H1 (cell line): ENCODE measurements around the gene LOXL4. TPM values are rescaled to one million over a fixed set of nuclear protein-coding genes. Genes with fewer than 3 reads are reported as not detected.

Experiments
- CTCF ChIA-PET: fragments of 300-600 bp; sonication (Branson Sonifier 250); formaldehyde crosslinking; loops from one replicate; lab custom pipeline; 2021; ENCODE audit not compliant: partially characterized antibody; lab: Charles Lee
- POLR2A ChIA-PET: fragments of 300-600 bp; sonication (Branson Sonifier 250); formaldehyde crosslinking; loops from one replicate; lab custom pipeline; 2021; ENCODE audit warnings: inconsistent platforms; ENCODE audit not compliant: partially characterized antibody; lab: Charles Lee
- DNase-seq, 2 experiments: peaks; one replicate each; pipeline versions ENCODE4 v3.0.0 to v3.0.0-alpha.2; 2010 to 2022; ENCODE audit warnings: low spot score in 2 of 2, low read depth in 1 of 2, mixed read lengths in 1 of 2
- FAIRE-seq: peaks from 2 replicates; lab custom pipeline; 2011; peaks lifted over from hg19 to GRCh38; lab: Jason Lieb, UNC
- H2AFZ ChIP-seq: 2 replicates; pipeline ENCODE4 v1.8.1; 2012; ENCODE audit warnings: low read length, inconsistent platforms
- H2AK5ac ChIP-seq: 2 replicates; pipeline ENCODE4 v1.6.1; 2013; ENCODE audit warnings: low read depth, low read length
- H2BK120ac ChIP-seq: replicated peaks from 2 replicates; pipeline ENCODE3; 2013; ENCODE audit warnings: low read depth, low read length, inconsistent platforms
- H2BK12ac ChIP-seq: 2 replicates; pipeline ENCODE4 v1.6.1; 2013; ENCODE audit warnings: low read depth, low read length
- H2BK15ac ChIP-seq: 2 replicates; pipeline ENCODE4 v1.6.1; 2013; ENCODE audit warnings: low read length
- H2BK20ac ChIP-seq: 2 replicates; pipeline ENCODE4 v1.6.1; 2013; ENCODE audit warnings: low read length
- H2BK5ac ChIP-seq: 2 replicates; pipeline ENCODE4 v1.6.1; 2013; ENCODE audit warnings: low read depth, low read length
- H3K14ac ChIP-seq: 2 replicates; pipeline ENCODE4 v1.6.1; 2013; ENCODE audit warnings: inconsistent platforms; ENCODE audit not compliant: insufficient read length
- H3K18ac ChIP-seq: 2 replicates; pipeline ENCODE4 v1.6.1; 2013; ENCODE audit warnings: low read length; ENCODE audit errors: extremely low read depth
- H3K23ac ChIP-seq: 2 replicates; pipeline ENCODE4 v1.6.1; 2013; ENCODE audit warnings: inconsistent platforms; ENCODE audit not compliant: insufficient read length
- H3K23me2 ChIP-seq: 2 replicates; pipeline ENCODE4 v1.6.1; 2013; ENCODE audit warnings: low read depth, low read length
- H3K27ac ChIP-seq: 2 replicates; pipeline ENCODE4 v1.6.1; 2011; ENCODE audit warnings: low read depth, low read length, inconsistent platforms
- H3K27me3 ChIP-seq, 4 experiments: replicated peaks in 1 of 4; 1 replicate in 1 of 4; 2 replicates in 3 of 4; pipeline versions ENCODE4 v1.6.1 to v1.8.1; 2011 to 2013; ENCODE audit warnings: low read length in 3 of 4, mild to moderate bottlenecking in 3 of 4, inconsistent platforms in 2 of 4, mixed read lengths in 2 of 4, moderate library complexity in 1 of 4; ENCODE audit not compliant: control insufficient read depth in 3 of 4, insufficient read depth in 3 of 4; ENCODE audit errors: extremely low read depth in 1 of 4
- H3K36me3 ChIP-seq, 4 experiments: 2 replicates each; pipeline versions ENCODE4 v1.6.1 to v1.8.1; 2011 to 2013; ENCODE audit warnings: mild to moderate bottlenecking in 4 of 4, low read length in 3 of 4, moderate library complexity in 2 of 4, control low read depth in 1 of 4, inconsistent platforms in 1 of 4; ENCODE audit not compliant: insufficient read depth in 4 of 4, control insufficient read depth in 2 of 4
- H3K4ac ChIP-seq: replicated peaks from 2 replicates; pipeline ENCODE3; 2013; ENCODE audit warnings: low read length, low read depth, mixed read lengths, inconsistent platforms; ENCODE audit not compliant: insufficient read length
- H3K4me1 ChIP-seq, 4 experiments: replicated peaks in 1 of 4; 1 replicate in 1 of 4; 2 replicates in 3 of 4; pipeline versions ENCODE4 v1.6.1 to v1.8.1; 2011 to 2013; ENCODE audit warnings: low read length in 3 of 4, inconsistent platforms in 2 of 4, mixed read lengths in 1 of 4; ENCODE audit not compliant: insufficient read depth in 4 of 4, control insufficient read depth in 3 of 4
- H3K4me2 ChIP-seq, 2 experiments: 2 replicates each; pipeline versions ENCODE4 v1.6.1 to v1.8.1; 2011 to 2013; ENCODE audit warnings: low read depth in 2 of 2, low read length in 2 of 2, control low read depth in 1 of 2, inconsistent platforms in 1 of 2, mild to moderate bottlenecking in 1 of 2; ENCODE audit not compliant: insufficient read depth in 1 of 2
- H3K4me3 ChIP-seq, 4 experiments: fragments of 200-600, 300-600 bp in 1 of 4; sonication (generic), shearing (Covaris generic), sonication (Bioruptor Twin) in 1 of 4; 2 replicates each; pipeline versions ENCODE4 v1.5.1 to v1.8.1; 2011 to 2016; ENCODE audit warnings: low read length in 4 of 4, low read depth in 3 of 4, control low read depth in 2 of 4, inconsistent platforms in 2 of 4, mild to moderate bottlenecking in 2 of 4, mixed read lengths in 1 of 4, moderate library complexity in 1 of 4; ENCODE audit not compliant: insufficient read depth in 2 of 4; ENCODE audit errors: extremely low read depth in 1 of 4
- H3K56ac ChIP-seq: replicated peaks from 2 replicates; pipeline ENCODE3; 2013; ENCODE audit warnings: low read depth, mild to moderate bottlenecking, mixed read lengths, low read length, inconsistent platforms; ENCODE audit not compliant: insufficient read length
- H3K79me1 ChIP-seq: 2 replicates; pipeline ENCODE4 v1.6.1; 2013; ENCODE audit warnings: low read depth, low read length, control low read depth
- H3K79me2 ChIP-seq, 2 experiments: 2 replicates each; pipeline versions ENCODE4 v1.6.1 to v1.8.1; 2012 to 2013; ENCODE audit warnings: low read length in 2 of 2, mild to moderate bottlenecking in 2 of 2, inconsistent platforms in 1 of 2; ENCODE audit not compliant: insufficient read depth in 2 of 2, control insufficient read depth in 1 of 2
- H3K9ac ChIP-seq, 4 experiments: replicated peaks in 1 of 4; 1 replicate in 1 of 4; 2 replicates in 3 of 4; pipeline versions ENCODE4 v1.6.1 to v1.8.1; 2011 to 2013; ENCODE audit warnings: low read depth in 3 of 4, low read length in 3 of 4, control low read depth in 2 of 4, mild to moderate bottlenecking in 2 of 4, moderate library complexity in 2 of 4, inconsistent platforms in 1 of 4; ENCODE audit errors: extremely low read depth in 1 of 4
- H3K9me3 ChIP-seq, 2 experiments: 2 replicates each; pipeline versions ENCODE4 v1.6.1 to v1.8.1; 2012 to 2013; ENCODE audit warnings: mild to moderate bottlenecking in 2 of 2, moderate library complexity in 2 of 2, control low read depth in 1 of 2, inconsistent platforms in 1 of 2, low read depth in 1 of 2, low read length in 1 of 2, mixed read lengths in 1 of 2; ENCODE audit not compliant: insufficient read depth in 2 of 2
- H4K20me1 ChIP-seq, 2 experiments: replicated peaks in 1 of 2; 2 replicates each; pipeline versions ENCODE3 to v1.8.1; 2011 to 2013; ENCODE audit warnings: inconsistent platforms in 2 of 2, low read length in 2 of 2, mild to moderate bottlenecking in 1 of 2; ENCODE audit not compliant: insufficient read depth in 2 of 2, control insufficient read depth in 1 of 2
- H4K5ac ChIP-seq: 2 replicates; pipeline ENCODE4 v1.6.1; 2013; ENCODE audit warnings: low read length, low read depth, mixed read lengths, inconsistent platforms; ENCODE audit not compliant: insufficient read length
- H4K8ac ChIP-seq: 2 replicates; pipeline ENCODE4 v1.8.0; 2013; ENCODE audit warnings: mild to moderate bottlenecking, moderate library complexity, low read length, inconsistent platforms; ENCODE audit not compliant: insufficient read depth; ENCODE audit errors: extremely low read depth
- H4K91ac ChIP-seq: replicated peaks from 2 replicates; pipeline ENCODE3; 2013; ENCODE audit warnings: low read length, mixed read lengths, inconsistent platforms; ENCODE audit not compliant: insufficient read length
- CREB1 ChIP-seq: IDR thresholded peaks from 2 replicates; pipeline ENCODE4 v1.6.1; 2012; ENCODE audit warnings: inconsistent platforms
- E2F6 ChIP-seq: IDR thresholded peaks from 2 replicates; pipeline ENCODE4 v1.6.1; 2012; ENCODE audit warnings: inconsistent platforms
- GTF2F1 ChIP-seq: IDR thresholded peaks from 2 replicates; pipeline ENCODE4 v1.6.1; 2012; ENCODE audit warnings: low read depth, low read length, improper control_type of control experiment, borderline replicate concordance
- KDM4A ChIP-seq: IDR thresholded peaks from one replicate; pipeline ENCODE4 v1.7.1; 2012; ENCODE audit warnings: low read depth, mild to moderate bottlenecking, moderate library complexity, low read length, inconsistent platforms; ENCODE audit not compliant: severe bottlenecking
- RAD21 ChIP-seq, 2 experiments: IDR thresholded peaks in 1 of 2; conservative IDR thresholded peaks in 1 of 2; 2 replicates each; pipeline ENCODE4 v1.6.1; 2011; ENCODE audit warnings: low read depth in 2 of 2, low read length in 2 of 2, improper control_type of control experiment in 1 of 2, inconsistent platforms in 1 of 2, mild to moderate bottlenecking in 1 of 2, moderate library complexity in 1 of 2
- SIRT6 ChIP-seq: IDR thresholded peaks from one replicate; pipeline ENCODE4 v1.7.1; 2012; ENCODE audit warnings: low read length, inconsistent platforms
- USF2 ChIP-seq: IDR thresholded peaks from 2 replicates; pipeline ENCODE4 v1.6.1; 2011; ENCODE audit warnings: low read length, improper control_type of control experiment
- WGBS, 2 experiments: shearing (Covaris generic) in 1 of 2; methylation state at CpG; one replicate each; pipeline versions ENCODE4 v1.1.6 to v1.1.7; 2013 to 2015; ENCODE audit warnings: low lambda C conversion rate in 2 of 2, mixed read lengths in 2 of 2, inconsistent platforms in 1 of 2, low coverage in 1 of 2, missing lambda C conversion rate in 1 of 2; ENCODE audit not compliant: insufficient replicate concordance in 2 of 2, insufficient coverage in 1 of 2, insufficient read length in 1 of 2; ENCODE audit errors: extremely low coverage in 1 of 2, missing lambda C conversion rate in 1 of 2; 5-methylcytosine and 5-hydroxymethylcytosine counted together
- polyA plus RNA-seq, 7 experiments: library from polyadenylated mRNA; depleted of rRNA in 3 of 7; stranded (reverse) in 5 of 7; unstranded in 2 of 7; fragments of >200 nt in 5 of 7; fragments of 200-250 nt in 2 of 7; gene quantifications; 1 replicate in 5 of 7; 2 replicates in 1 of 7; 4 replicates in 1 of 7; pipeline versions ENCODE4 v1.2.1 to v1.2.3, GENCODE V29; 2011 to 2013; ENCODE audit warnings: missing spikeins in 2 of 7, mixed read lengths in 2 of 7
- total RNA-seq: library from RNA; stranded (reverse); fragmentation: NEBNext Ultra II Directional; extraction: Animal tissue kit (Norgen Biotek cat#: 25700); gene quantifications from 2 replicates; pipeline ENCODE4 v1.2.1, GENCODE V29; 2021

The LOXL4 gene
- total and polyA plus RNA-seq, 2 of the 8 experiments (the other 6 are each of a cell fraction or from before 2014, with no cell fraction given), result 0.13 to 0.27 TPM

- H3K27me3 ChIP-seq, result no peaks in the 10 kb centered on the region
- no peaks in the 10 kb centered on the region for H3K36me3 ChIP-seq
- no peak overlapping the region for H2BK15ac ChIP-seq
- WGBS, 2 experiments, result 24% methylated on average over 21 of the region's 21 CpGs; no CpG with 5 or more reads in 1 of the 2 experiments
- no peak overlapping the region for H3K14ac ChIP-seq
- no peaks in the 10 kb centered on the region for H3K9me3 ChIP-seq
- ChIA-PET POLR2A (interaction anchor here (0.8 to 1.0 kb wide), 3 partner anchors 17 to 47 kb away, joined by 3 read pairs; no protein-coding TSS in a partner anchor), CTCF (interaction anchor here (0.6 to 3.9 kb wide), 59 partner anchors 8 to 1141 kb away, joined by 3 to 117 read pairs (median 4); partner anchors contain the start of gene LOXL4)
- peak overlapping the region; percentile 98 for H2AFZ ChIP-seq
- peak overlapping the region; percentile 40; the same call in 1 of the 2 replicates for H2BK12ac ChIP-seq
- no peak overlapping the region for H3K23ac ChIP-seq
- peak overlapping the region; percentile 85 for H3K18ac ChIP-seq
- peak; percentile 58 to 86 for DNase-seq
- H3K4ac ChIP-seq, result no peak overlapping the region
- H4K5ac ChIP-seq, result no peak overlapping the region
- no peaks in the 10 kb centered on the region for H4K20me1 ChIP-seq
- H3K9ac ChIP-seq, result no peak overlapping the region; a peak in 1 of 7 replicates
- H3K79me2 ChIP-seq, result no peaks in the 10 kb centered on the region
- H2BK120ac ChIP-seq, result no peak overlapping the region
- 0 out of 2 replicates have a peak overlapping the region, but pooled peaks have one; percentile 6 for H2BK5ac ChIP-seq
- H3K79me1 ChIP-seq, result no peaks in the 10 kb centered on the region
- no peak overlapping the region; the same call in 1 of the 2 replicates for H4K8ac ChIP-seq
- H3K27ac ChIP-seq, result no peak overlapping the region
- H3K4me3 ChIP-seq, result peak overlapping the region in 3 of 4 experiments; percentile 13 to 48 (median 36); a peak in 6 of 8 replicates
- no peak overlapping the region for H2AK5ac ChIP-seq
- no peak overlapping the region for H2BK20ac ChIP-seq
- H3K56ac ChIP-seq, result no peak overlapping the region
- FAIRE-seq, result peak; percentile 81
- peaks cover 3% of the 10 kb centered on the region; the same call in 1 of the 2 replicates for H3K23me2 ChIP-seq
- peaks cover 0 to 7% (median 5%) of the 10 kb centered on the region in 4 experiments; a peak in 6 of 7 replicates for H3K4me1 ChIP-seq
- H4K91ac ChIP-seq, result no peak overlapping the region
- H3K4me2 ChIP-seq, result peak overlapping the region; percentile 31 to 68; a peak in 3 of 4 replicates
- TF ChIP-seq CREB1 (0 out of 2 replicates have a peak, but pooled peaks have one; percentile 31), E2F6 (peak; percentile 91), USF2 (peak; percentile 67), RAD21 (IDR thresholded peaks at IDR 0.05 in 1 of 2, conservative IDR thresholded peaks at IDR 0.05 in 1 of 2; ENCODE audit: low read depth in 2 of 2, low read length in 2 of 2) (peak; percentile 90 to 95), GTF2F1 (no peak), KDM4A (peak; percentile 67), SIRT6 (no peak)
Observed at GRCh38 chr10:98309366-98310355, 41.7 kb upstream of the LOXL4 start.
